Neural progenitor cell (in vitro differentiated cells): ENCODE measurements around the gene PGR. TPM values are rescaled to one million over a fixed set of nuclear protein-coding genes. Genes with fewer than 3 reads are reported as not detected.

Experiments
- DNase-seq: peaks from one replicate; pipeline ENCODE4 v3.0.0-alpha.2; 2016; ENCODE audit warnings: low spot score
- H2AFZ ChIP-seq: fragments of 200-600 bp; sonication (generic); replicated peaks from 2 replicates; pipeline ENCODE4 v1.6.1; 2016; ENCODE audit warnings: antibody characterized with exemption
- H3F3A ChIP-seq: fragments of 200-600 bp; sonication (generic); 2 replicates; pipeline ENCODE4 v1.6.1; 2016; ENCODE audit warnings: antibody characterized with exemption, low read depth
- H3K27ac ChIP-seq: fragments of 200-600 bp; sonication (generic); 2 replicates; pipeline ENCODE4 v1.5.1; 2016; ENCODE audit warnings: mild to moderate bottlenecking
- H3K27me3 ChIP-seq: fragments of 200-600 bp; sonication (generic); 2 replicates; pipeline ENCODE4 v1.6.1; 2016; ENCODE audit warnings: mild to moderate bottlenecking, moderate library complexity
- H3K36me3 ChIP-seq: fragments of 200-600 bp; sonication (generic); 2 replicates; pipeline ENCODE4 v1.5.1; 2016
- H3K4me1 ChIP-seq: fragments of 200-600 bp; sonication (generic); 2 replicates; pipeline ENCODE4 v1.6.1; 2016; ENCODE audit warnings: mixed run types
- H3K4me2 ChIP-seq: fragments of 200-600 bp; sonication (generic); 2 replicates; pipeline ENCODE4 v1.6.1; 2016
- H3K4me3 ChIP-seq: fragments of 200-600 bp; sonication (generic); 2 replicates; pipeline ENCODE4 v1.5.1; 2016
- H3K79me2 ChIP-seq: fragments of 200-600 bp; sonication (generic); 2 replicates; pipeline ENCODE4 v1.6.1; 2016; ENCODE audit warnings: low read depth
- H3K9ac ChIP-seq: fragments of 200-600 bp; sonication (generic); 2 replicates; pipeline ENCODE4 v1.6.1; 2016
- H3K9me3 ChIP-seq: fragments of 200-600 bp; sonication (generic); 2 replicates; pipeline ENCODE4 v1.5.1; 2016; ENCODE audit warnings: low read depth
- H4K20me1 ChIP-seq: fragments of 200-600 bp; sonication (generic); 2 replicates; pipeline ENCODE4 v1.6.1; 2016; ENCODE audit warnings: low read depth
- H3K27ac Mint-ChIP-seq: 3 replicates; pipeline ENCODE4 v1.8.0; 2021; ENCODE audit warnings: mixed read lengths
- H3K27me3 Mint-ChIP-seq: 2 replicates; pipeline ENCODE4 v1.8.0; 2022; ENCODE audit warnings: low read depth, mild to moderate bottlenecking, inconsistent platforms, moderate library complexity, mixed read lengths; ENCODE audit not compliant: insufficient read depth
- H3K36me3 Mint-ChIP-seq: 3 replicates; pipeline ENCODE4 v1.8.0; 2021; ENCODE audit warnings: mixed read lengths
- H3K4me1 Mint-ChIP-seq: 3 replicates; pipeline ENCODE4 v1.8.0; 2021; ENCODE audit warnings: mixed read lengths
- H3K4me3 Mint-ChIP-seq: 3 replicates; pipeline ENCODE4 v1.8.0; 2021; ENCODE audit warnings: mild to moderate bottlenecking, moderate library complexity, mixed read lengths
- H3K9me3 Mint-ChIP-seq: 3 replicates; pipeline ENCODE4 v1.8.0; 2020; ENCODE audit warnings: mixed read lengths
- CTCF ChIP-seq: fragments of 200-600 bp; sonication (generic); IDR thresholded peaks from 2 replicates; pipeline ENCODE4 v1.5.1; 2017; ENCODE audit warnings: antibody characterized with exemption, mild to moderate bottlenecking
- EZH2 ChIP-seq: fragments of 200-600 bp; sonication (generic); IDR thresholded peaks from 2 replicates; pipeline ENCODE4 v1.6.1; 2017; ENCODE audit warnings: antibody characterized with exemption, mild to moderate bottlenecking, moderate library complexity
- EZH2phosphoT487 ChIP-seq: fragments of 200-600 bp; sonication (generic); IDR thresholded peaks from 2 replicates; pipeline ENCODE4 v1.6.1; 2017; ENCODE audit warnings: antibody characterized with exemption
- total RNA-seq: library from RNA; depleted of rRNA; stranded (reverse); fragments of >200 nt; gene quantifications from 2 replicates; pipeline ENCODE4 v1.2.3, GENCODE V29; 2015; ENCODE audit warnings: low replicate concordance

Gene PGR
- total RNA-seq, 1 donor from 2014 or later = 0.07 TPM

- Histone ChIP-seq H3K27ac (no peak overlapping the region), H3K27me3 (peaks cover 100% of the 10 kb centered on the region), H3K4me1 (no peaks in the 10 kb centered on the region), H3K4me2 (peak overlapping the region; percentile 73), H3K36me3 (no peaks in the 10 kb centered on the region), H2AFZ (peak overlapping the region; percentile 99), H3K9ac (no peak overlapping the region), H4K20me1 (peaks cover 20% of the 10 kb centered on the region), H3K4me3 (peak overlapping the region; percentile 49), H3F3A (no peaks in the 10 kb centered on the region), H3K9me3 (no peaks in the 10 kb centered on the region), H3K79me2 (no peaks in the 10 kb centered on the region)
- Mint-ChIP-seq H3K9me3 (no peaks in the 10 kb centered on the region), H3K36me3 (no peaks in the 10 kb centered on the region), H3K27ac (no peak overlapping the region), H3K27me3 (peaks cover 51% of the 10 kb centered on the region), H3K4me3 (peak overlapping the region; percentile 89), H3K4me1 (peaks cover 10% of the 10 kb centered on the region)
- peak; percentile 64 for DNase-seq
- TF ChIP-seq EZH2 (peak; percentile 77), CTCF (no peak), EZH2phosphoT487 (peak; percentile 12)
Observed at GRCh38 chr11:101127197-101127698, 2.4 kb downstream of the PGR start.

- Histone ChIP-seq H3K4me1 (no peaks in the 10 kb centered on the region), H4K20me1 (peaks cover 20% of the 10 kb centered on the region), H3K27ac (no peak overlapping the region), H3K79me2 (no peaks in the 10 kb centered on the region), H3K27me3 (peaks cover 95% of the 10 kb centered on the region), H3K4me3 (peak overlapping the region; percentile 49), H3K9me3 (no peaks in the 10 kb centered on the region), H3K9ac (no peak overlapping the region), H3K36me3 (no peaks in the 10 kb centered on the region), H2AFZ (peak overlapping the region; percentile 99), H3K4me2 (peak overlapping the region; percentile 73), H3F3A (no peaks in the 10 kb centered on the region)
- Mint-ChIP-seq H3K4me1 (peaks cover 10% of the 10 kb centered on the region), H3K9me3 (no peaks in the 10 kb centered on the region), H3K36me3 (no peaks in the 10 kb centered on the region), H3K27me3 (peaks cover 49% of the 10 kb centered on the region), H3K4me3 (peak overlapping the region; percentile 89), H3K27ac (peak overlapping the region; percentile 46)
- DNase-seq = peak; percentile 58
- TF ChIP-seq EZH2phosphoT487 = no peak
- no peak for TF ChIP-seq EZH2
- TF ChIP-seq CTCF = no peak
Observed at GRCh38 chr11:101126551-101127196, 2.9 kb downstream of the PGR start.

GRCh38 chr11:101115671-101116160, 13.9 kb downstream of the PGR start:
- Histone ChIP-seq H3F3A (no peaks in the 10 kb centered on the region), H3K36me3 (no peaks in the 10 kb centered on the region), H3K9ac (no peak overlapping the region), H3K79me2 (no peaks in the 10 kb centered on the region), H3K27me3 (no peaks in the 10 kb centered on the region), H2AFZ (no peak overlapping the region), H3K4me1 (no peaks in the 10 kb centered on the region), H3K27ac (no peak overlapping the region), H3K4me2 (no peak overlapping the region), H4K20me1 (no peaks in the 10 kb centered on the region), H3K4me3 (no peak overlapping the region), H3K9me3 (no peaks in the 10 kb centered on the region)
- Mint-ChIP-seq H3K27ac (no peak overlapping the region), H3K4me1 (no peaks in the 10 kb centered on the region), H3K4me3 (no peak overlapping the region), H3K36me3 (no peaks in the 10 kb centered on the region), H3K9me3 (no peaks in the 10 kb centered on the region), H3K27me3 (no peaks in the 10 kb centered on the region)
- TF ChIP-seq EZH2 (no peak), EZH2phosphoT487 (no peak), CTCF (no peak)
- no peak for DNase-seq
